GM18873 (cell line): Measurements from ENCODE around the gene STK38L.

Experiments used
- ATAC-seq: cut with Tn5 transposase; IDR thresholded peaks from one replicate; pipeline ENCODE4 v1.9.1; 2021; ENCODE audit warnings: mild to moderate bottlenecking, moderate library complexity, moderate number of reproducible peaks; ENCODE audit not compliant: unreplicated experiment, low FRiP score

Gene STK38L

GRCh38 chr12:27338473-27338872 lies 94.4 kb downstream of the STK38L start:
- no peak for ATAC-seq

GRCh38 chr12:27340971-27341370 lies 96.9 kb downstream of the STK38L start:
- no peak for ATAC-seq

GRCh38 chr12:27342536-27342935 lies 98.5 kb downstream of the STK38L start:
- no peak for ATAC-seq

- ATAC-seq, result no peak
Observed at GRCh38 chr12:27343255-27344000, 99.3 kb downstream of the STK38L start.

- no peak for ATAC-seq
Observed at GRCh38 chr12:27344246-27344645, 100.2 kb downstream of the STK38L start.

- no peak for ATAC-seq
Observed at GRCh38 chr12:27344760-27345159, 100.7 kb downstream of the STK38L start.

- ATAC-seq, result no peak
Observed at GRCh38 chr12:27345376-27345775, 101.3 kb downstream of the STK38L start.

- ATAC-seq, result no peak
Observed at GRCh38 chr12:27347779-27348178, 103.7 kb downstream of the STK38L start.

- ATAC-seq, result no peak
Observed at GRCh38 chr12:27351476-27351875, 107.4 kb downstream of the STK38L start.

GRCh38 chr12:27355486-27355885 lies 111.4 kb downstream of the STK38L start:
- ATAC-seq, result no peak

GRCh38 chr12:27355979-27356378 lies 111.9 kb downstream of the STK38L start:
- ATAC-seq, result no peak

- no peak for ATAC-seq
Observed at GRCh38 chr12:27359578-27360340, 115.7 kb downstream of the STK38L start.

GRCh38 chr12:27361372-27361771 lies 117.3 kb downstream of the STK38L start:
- no peak for ATAC-seq

GRCh38 chr12:27366621-27367020 lies 122.5 kb downstream of the STK38L start:
- no peak for ATAC-seq

- no peak for ATAC-seq
Observed at GRCh38 chr12:27367078-27367477, 123.0 kb downstream of the STK38L start.
